Aorta (tissue), 5 donors: ENCODE results near the gene DIS3. TPM values are rescaled to one million over a fixed set of nuclear protein-coding genes. Genes with fewer than 3 reads are reported as not detected.

Experiments used
- ATAC-seq: fragments of 200-7000 bp; cut with Tn5 transposase; one replicate; pipeline ENCODE4 v1.9.1; 2022; ENCODE audit warnings: moderate library complexity; ENCODE audit not compliant: low FRiP score
- DNase-seq, 2 donors: peaks; one replicate each; pipeline ENCODE4 v3.0.0-alpha.2; 2020
- H3K27ac ChIP-seq, 2 donors: one replicate each; pipeline ENCODE4 v1.5.1; 2013; ENCODE audit warnings: low read length in 2 of 2, mild to moderate bottlenecking in 2 of 2, moderate library complexity in 2 of 2, control low read depth in 1 of 2, inconsistent platforms in 1 of 2, low read depth in 1 of 2
- H3K27me3 ChIP-seq, 2 donors: one replicate each; pipeline ENCODE4 v1.6.1; 2013; ENCODE audit warnings: control low read depth in 1 of 2, low read length in 1 of 2, mild to moderate bottlenecking in 1 of 2, moderate library complexity in 1 of 2; ENCODE audit not compliant: insufficient read depth in 2 of 2, control insufficient read depth in 1 of 2
- H3K36me3 ChIP-seq, 2 donors: one replicate each; pipeline ENCODE4 v1.6.1; 2013; ENCODE audit warnings: control low read depth in 1 of 2, low read length in 1 of 2, mild to moderate bottlenecking in 1 of 2; ENCODE audit not compliant: insufficient read depth in 2 of 2, control insufficient read depth in 1 of 2
- H3K4me1 ChIP-seq, 2 donors: one replicate each; pipeline ENCODE4 v1.6.1; 2013; ENCODE audit warnings: low read length in 2 of 2, control low read depth in 1 of 2, mild to moderate bottlenecking in 1 of 2, moderate library complexity in 1 of 2; ENCODE audit not compliant: insufficient read depth in 2 of 2, control insufficient read depth in 1 of 2
- H3K4me3 ChIP-seq, 2 donors: one replicate each; pipeline ENCODE4 v1.5.1; 2013; ENCODE audit warnings: low read length in 2 of 2, control low read depth in 1 of 2, mild to moderate bottlenecking in 1 of 2
- H3K9me3 ChIP-seq: one replicate; pipeline ENCODE4 v1.6.1; 2013; ENCODE audit warnings: mild to moderate bottlenecking, low read length; ENCODE audit not compliant: control insufficient read depth
- WGBS, 2 donors: extraction: QIAGEN DNeasy Blood & Tissue Kit; methylation state at CpG; one replicate each; pipeline ENCODE4 v1.1.7; 2013; 5-methylcytosine and 5-hydroxymethylcytosine counted together
- intact Hi-C, 2 donors: fragments of 100-400 bp; cut with DNase I; formaldehyde crosslinking; loops; one replicate each; pipeline versions ENCODE4 v1.14.2 to v1.15.0; 2022
- polyA plus RNA-seq, 2 donors: library from polyadenylated mRNA; stranded (reverse); fragments of 200-250 nt; gene quantifications; one replicate each; pipeline ENCODE4 v1.2.3, GENCODE V29; 2013
- total RNA-seq, 2 donors: library from RNA; stranded (reverse); fragmentation: NEBNext Ultra II Directional; extraction: Animal tissue kit (Norgen Biotek cat#: 25700); gene quantifications; one replicate each; pipeline ENCODE4 v1.2.1, GENCODE V29; 2021
- donor health status: healthy with polysubstance abuse.
- donor health status: Bipolar disorder and iron deficiency.
- donor health status: DM: no; HTN: no; CAD: no.
- donor health status: DM: no; HTN: no; CAD: no.
- donor health status: DM: yes; HTN: yes; CAD: no.

The DIS3 gene
- total and polyA plus RNA-seq, 4 donors = 6.5 to 27.8 (median 19.8) TPM

- H3K4me1 ChIP-seq = no peaks in the 10 kb centered on the region
- DNase-seq = no peak
- peaks cover 0 to 2% of the 10 kb centered on the region in 2 donors for H3K36me3 ChIP-seq
- ATAC-seq = no peak
- intact Hi-C loops = no loop called here
- WGBS, 2 donors = 86 to 92% methylated on average over 3 of the region's 3 CpGs
- no peaks in the 10 kb centered on the region for H3K27me3 ChIP-seq
- no peak overlapping the region for H3K27ac ChIP-seq
- H3K4me3 ChIP-seq = no peak overlapping the region
- H3K9me3 ChIP-seq = no peaks in the 10 kb centered on the region
These were observed 21.5 kb downstream of the DIS3 start for GRCh38 chr13:72760189-72760588.

GRCh38 chr13:72757792-72758535 is 23.7 kb downstream of the DIS3 start:
- H3K36me3 ChIP-seq = peaks cover 0 to 2% of the 10 kb centered on the region in 2 donors
- WGBS, 2 donors = 66 to 70% methylated on average over 4 of the region's 4 CpGs

DNA sequence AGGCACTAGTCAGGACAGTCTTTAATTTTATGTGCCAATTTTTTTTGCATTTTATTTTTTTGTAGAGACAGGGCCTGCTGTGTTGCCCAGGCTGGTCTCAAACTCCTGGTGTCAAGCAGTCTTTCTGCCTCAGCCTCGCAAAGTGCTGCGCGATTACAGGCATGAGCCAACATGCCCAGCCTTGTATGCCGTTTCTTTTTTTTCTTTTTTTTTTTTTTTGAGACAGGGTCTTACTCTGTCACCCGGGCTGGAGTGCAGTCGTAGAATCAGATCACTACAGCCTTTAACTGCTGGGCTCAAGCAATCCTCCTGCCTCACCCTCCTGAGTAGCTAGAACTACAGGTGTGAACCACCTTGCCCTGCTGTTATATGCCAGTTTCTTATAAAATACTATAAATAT is 27.6 kb downstream of the DIS3 start:
- no peak for ATAC-seq

More at GRCh38 chr13:72757792-72758535, 23.7 kb downstream of the DIS3 start:
- intact Hi-C loops = no loop called here
- H3K4me3 ChIP-seq = no peak overlapping the region
- DNase-seq = no peak
- H3K4me1 ChIP-seq = no peaks in the 10 kb centered on the region
- ATAC-seq = no peak
- no peaks in the 10 kb centered on the region for H3K9me3 ChIP-seq
- H3K27ac ChIP-seq = no peak overlapping the region
- H3K27me3 ChIP-seq = no peaks in the 10 kb centered on the region

GRCh38 chr13:72751220-72751619 is 30.5 kb downstream of the DIS3 start:
- Histone ChIP-seq H3K4me3 (no peak overlapping the region), H3K4me1 (no peaks in the 10 kb centered on the region), H3K36me3 (peaks cover 2 to 6% of the 10 kb centered on the region in 2 donors), H3K27ac (no peak overlapping the region), H3K9me3 (no peaks in the 10 kb centered on the region), H3K27me3 (no peaks in the 10 kb centered on the region)
- ATAC-seq (no peak), DNase-seq (no peak)
- intact Hi-C loops = no loop called here

More for the DNA sequence above, 27.6 kb downstream of the DIS3 start:
- intact Hi-C loops = no loop called here
- H3K27me3 ChIP-seq = no peaks in the 10 kb centered on the region
- no peaks in the 10 kb centered on the region for H3K9me3 ChIP-seq
- 88 to 89% methylated on average over 6 of the region's 6 CpGs for WGBS, 2 donors
- no peaks in the 10 kb centered on the region for H3K4me1 ChIP-seq
- DNase-seq = no peak
- no peak overlapping the region for H3K27ac ChIP-seq
- H3K36me3 ChIP-seq = no peaks in the 10 kb centered on the region
- no peak overlapping the region for H3K4me3 ChIP-seq

DNA sequence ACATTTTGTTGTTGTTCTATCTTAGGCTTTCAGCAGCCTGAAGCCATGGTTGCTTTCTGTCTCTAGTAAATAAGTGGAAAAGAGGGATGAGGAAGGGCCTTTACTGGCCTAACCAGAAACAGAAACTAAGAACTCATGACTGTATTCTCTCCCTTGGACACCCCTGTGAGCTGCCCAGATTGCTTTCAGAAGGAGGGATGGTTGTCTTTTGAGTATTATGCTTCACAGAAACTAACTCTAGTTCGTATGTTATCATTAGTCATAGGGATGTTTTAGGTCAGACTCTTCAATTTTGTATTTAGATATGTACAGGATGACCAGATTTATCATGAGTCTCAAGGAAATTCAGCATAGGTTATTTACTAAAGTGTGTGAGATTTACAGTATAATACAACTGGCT is 36.4 kb downstream of the DIS3 start:
- H3K27me3 ChIP-seq = no peaks in the 10 kb centered on the region
- no peaks in the 10 kb centered on the region for H3K4me1 ChIP-seq
- H3K4me3 ChIP-seq = no peak overlapping the region
- 78 to 83% methylated on average over 1 of the region's 1 CpG for WGBS, 2 donors
- intact Hi-C loops = no loop called here
- H3K27ac ChIP-seq = no peak overlapping the region
- H3K9me3 ChIP-seq = no peaks in the 10 kb centered on the region
- H3K36me3 ChIP-seq = peaks cover 2 to 6% of the 10 kb centered on the region in 2 donors
- ATAC-seq (no peak), DNase-seq (no peak)

DNA sequence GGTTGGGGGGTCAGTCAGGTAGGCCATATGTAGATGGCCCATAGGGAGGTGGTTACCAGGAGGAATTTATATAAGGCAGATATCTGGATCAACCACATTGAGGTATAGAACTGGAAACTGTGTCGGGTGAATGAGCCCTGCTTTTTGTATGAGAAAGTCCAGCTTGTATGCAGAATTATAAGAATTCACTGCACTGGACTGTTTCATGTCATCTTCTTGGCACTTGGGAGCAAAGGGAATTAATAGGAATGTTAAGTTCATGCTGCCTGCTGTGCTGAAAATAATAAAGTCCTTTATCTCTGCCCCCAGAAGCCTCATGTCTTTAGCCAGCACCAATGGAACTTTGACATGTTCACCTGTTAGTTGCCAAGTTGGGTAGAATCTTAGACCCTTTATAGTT is 41.7 kb downstream of the DIS3 start:
- Histone ChIP-seq H3K27me3 (no peaks in the 10 kb centered on the region), H3K4me1 (no peaks in the 10 kb centered on the region), H3K9me3 (no peaks in the 10 kb centered on the region), H3K36me3 (peaks cover 0 to 2% of the 10 kb centered on the region in 2 donors), H3K4me3 (no peak overlapping the region), H3K27ac (no peak overlapping the region)
- WGBS, 2 donors = 55 to 82% methylated on average over 1 of the region's 1 CpG
- ATAC-seq = no peak
- no peak for DNase-seq
- intact Hi-C loops = no loop called here

- H3K9me3 ChIP-seq = no peaks in the 10 kb centered on the region
- intact Hi-C loops = no loop called here
- H3K36me3 ChIP-seq = peaks cover 0 to 2% of the 10 kb centered on the region in 2 donors
- H3K4me3 ChIP-seq = no peak overlapping the region
- H3K4me1 ChIP-seq = no peaks in the 10 kb centered on the region
- DNase-seq (no peak), ATAC-seq (no peak)
- 81 to 90% methylated on average over 3 of the region's 3 CpGs for WGBS, 2 donors
- no peaks in the 10 kb centered on the region for H3K27me3 ChIP-seq
- H3K27ac ChIP-seq = no peak overlapping the region
These were observed 44.7 kb downstream of the DIS3 start for GRCh38 chr13:72737033-72737432.

- H3K27me3 ChIP-seq = no peaks in the 10 kb centered on the region
- no peak for ATAC-seq
- DNase-seq = no peak
- WGBS, 2 donors = 2% methylated on average over 3 of the region's 3 CpGs
- no peaks in the 10 kb centered on the region for H3K4me1 ChIP-seq
- intact Hi-C loops = loop anchor here in 1 of 2 donors (5.0 kb wide), 1 partner anchor 54 kb away; the partner anchor contains the start of genes DIS3 and PIBF1
- H3K27ac ChIP-seq = no peak overlapping the region
- H3K9me3 ChIP-seq = no peaks in the 10 kb centered on the region
- peak overlapping the region; percentile 30 to 51 for H3K4me3 ChIP-seq
- H3K36me3 ChIP-seq = no peaks in the 10 kb centered on the region
These were observed 53.5 kb downstream of the DIS3 start for GRCh38 chr13:72728290-72728605.
